ENCODE data around the gene UCP3. TPM values are rescaled to one million over a fixed set of nuclear protein-coding genes. Genes with fewer than 3 reads are reported as not detected.

The UCP3 gene
- total RNA-seq, 1 donor from 2014 or later: 1.4 TPM

DNA sequence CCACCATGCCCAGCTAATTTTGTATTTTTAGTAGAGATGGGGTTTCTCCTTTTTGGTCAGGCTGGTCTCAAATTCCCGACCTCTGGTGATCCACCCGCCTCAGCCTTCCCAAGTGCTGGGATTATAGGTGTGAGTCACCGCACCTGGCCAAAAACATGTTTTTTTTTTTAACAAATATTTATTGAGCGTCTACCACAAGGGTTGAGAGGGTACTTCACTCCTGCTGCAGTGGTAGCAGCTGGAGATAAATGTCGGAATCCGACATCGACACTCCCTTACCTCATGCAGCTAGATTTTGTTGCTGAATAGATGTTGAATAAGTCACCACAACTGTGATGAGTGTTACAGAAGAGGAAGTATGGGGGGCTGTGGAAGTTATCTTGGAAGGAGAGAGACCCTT is 57.1 kb downstream of the UCP3 start:
- DNase-seq: no peak

DNA sequence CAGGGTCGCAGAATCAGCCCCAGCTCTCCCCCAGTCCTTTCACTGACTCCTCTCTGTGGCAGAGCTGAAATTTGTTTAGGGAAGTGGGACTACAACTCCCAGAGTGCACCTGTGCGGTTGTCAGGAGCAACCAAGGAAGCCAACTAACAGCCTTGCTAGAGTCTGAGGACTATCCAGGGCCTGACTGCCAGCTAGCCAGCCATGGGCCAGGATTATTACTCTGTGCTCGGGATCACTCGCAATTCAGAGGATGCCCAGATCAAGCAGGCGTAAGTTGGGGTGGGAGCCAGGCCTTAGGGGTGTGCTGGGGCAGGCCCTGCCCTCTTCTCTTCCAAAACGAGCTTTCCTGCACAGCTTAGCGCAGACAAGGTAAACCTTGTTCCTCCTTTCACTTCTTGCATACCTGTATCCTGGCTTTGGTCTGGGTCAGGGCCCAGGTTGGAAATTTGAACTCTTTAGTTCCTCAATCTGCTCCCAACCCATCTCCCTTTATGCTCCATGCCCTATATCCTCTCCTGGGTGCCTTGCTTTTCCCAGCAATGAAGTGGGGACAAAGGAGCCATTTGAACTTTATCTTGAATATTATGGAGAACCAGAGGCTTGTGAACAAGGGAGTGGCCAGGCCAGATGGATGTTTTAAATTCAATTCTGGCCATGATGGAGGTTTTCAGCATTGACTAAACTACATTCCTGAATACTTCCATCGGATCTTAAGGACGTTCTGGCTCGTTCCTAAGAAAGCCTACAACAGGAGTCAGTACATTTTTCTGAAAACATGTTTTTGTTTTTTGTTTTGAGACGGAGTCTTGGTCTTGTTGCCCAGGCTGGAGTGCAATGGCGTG is 57.8 kb downstream of the UCP3 start, which contains the start of gene DNAJB13:
TSS of gene DNAJB13 (plus strand) at position 158 of the 842 bp plus-strand sequence. CDS start at position 202, 44 bp downstream.
- peak; percentile 49 for DNase-seq

Other genes starting within 250 kb of the UCP3 start
- 158 TPM for gene RAB6A, start 248.0 kb downstream of the UCP3 start, total RNA-seq
- 19.8 TPM for gene MRPL48, start 221.2 kb downstream of the UCP3 start, total RNA-seq
- gene COA4, start 132.2 kb downstream of the UCP3 start, total RNA-seq: 45.6 TPM
- 20.1 TPM for gene PAAF1, start 132.1 kb downstream of the UCP3 start, total RNA-seq
- gene DNAJB13, start 58.1 kb downstream of the UCP3 start, total RNA-seq: not detected
- 73.2 TPM for gene UCP2, start 26.2 kb downstream of the UCP3 start, total RNA-seq
- gene C2CD3, start 161.9 kb upstream of the UCP3 start, total RNA-seq: 22.9 TPM
- gene PPME1, start 162.2 kb upstream of the UCP3 start, total RNA-seq: 31.3 TPM

Measured in tongue (tissue), 2 donors.